ENCODE data around the gene CMIP.
A peak's percentile ranks its signal among the peaks of the same experiment; 100 is the strongest.

The CMIP gene

GRCh38 chr16:81629034-81629802 is 184.6 kb downstream of the CMIP start:
- no peak for DNase-seq

DNA sequence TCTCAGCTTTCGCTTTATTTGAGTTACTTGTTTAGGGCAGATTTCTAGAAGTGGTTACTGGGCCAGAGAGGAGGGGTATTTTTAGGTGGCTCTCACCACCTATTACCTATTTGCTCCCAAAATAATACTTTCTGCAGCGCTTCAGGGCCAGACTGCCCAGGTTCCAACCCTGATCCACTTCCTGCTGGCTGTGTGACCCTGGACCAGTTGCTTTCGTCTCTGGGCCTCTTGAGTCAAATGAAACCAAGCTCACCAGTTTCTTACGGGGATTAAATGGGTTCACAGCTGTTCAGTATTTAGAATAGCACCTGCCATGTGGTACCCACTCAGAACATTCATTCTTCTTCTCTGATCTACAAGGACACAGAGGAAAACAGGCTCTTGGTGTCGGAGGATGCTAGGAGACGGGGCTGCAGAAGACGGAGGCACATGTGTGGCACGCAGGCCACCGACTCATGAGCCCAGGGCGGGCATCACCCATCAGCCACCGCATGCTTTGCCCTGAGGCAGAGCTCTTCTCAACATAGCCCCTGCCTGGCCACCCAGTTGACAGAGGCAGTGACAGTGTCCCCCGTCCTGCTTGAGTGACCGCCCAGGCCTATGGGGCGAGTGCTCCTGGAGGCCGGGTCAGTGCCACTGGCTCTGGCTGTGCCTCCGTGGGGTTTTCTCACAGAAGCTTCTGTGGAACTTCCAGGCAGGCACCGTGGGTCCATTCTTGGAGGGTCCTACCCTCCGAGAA is 185.5 kb downstream of the CMIP start:
- DNase-seq, result no peak

DNA sequence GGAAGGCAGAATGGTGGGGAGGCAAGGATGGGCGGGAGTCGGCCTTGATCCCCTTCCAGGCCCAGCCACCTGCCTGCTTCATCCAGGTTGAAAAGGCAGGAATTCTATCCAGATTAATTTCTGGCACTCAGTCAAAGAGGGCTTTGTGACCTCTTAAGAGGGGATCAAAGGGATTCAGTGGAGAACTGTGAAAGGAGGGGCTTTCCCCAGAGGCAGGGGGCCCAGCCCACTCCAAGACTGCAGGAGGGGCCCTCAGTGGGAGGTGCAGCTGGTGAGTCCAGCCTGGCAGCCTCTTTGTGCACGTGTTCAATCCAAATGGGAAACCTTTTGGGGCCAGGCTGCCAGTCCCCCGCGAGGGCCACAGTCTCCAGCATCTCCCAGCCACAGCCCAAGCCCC is 186.0 kb downstream of the CMIP start:
- no peak for DNase-seq

- DNase-seq, result no peak
Observed at GRCh38 chr16:81632392-81633146, 188.0 kb downstream of the CMIP start.

GRCh38 chr16:81633147-81633619 is 188.6 kb downstream of the CMIP start:
- DNase-seq, result no peak

DNA sequence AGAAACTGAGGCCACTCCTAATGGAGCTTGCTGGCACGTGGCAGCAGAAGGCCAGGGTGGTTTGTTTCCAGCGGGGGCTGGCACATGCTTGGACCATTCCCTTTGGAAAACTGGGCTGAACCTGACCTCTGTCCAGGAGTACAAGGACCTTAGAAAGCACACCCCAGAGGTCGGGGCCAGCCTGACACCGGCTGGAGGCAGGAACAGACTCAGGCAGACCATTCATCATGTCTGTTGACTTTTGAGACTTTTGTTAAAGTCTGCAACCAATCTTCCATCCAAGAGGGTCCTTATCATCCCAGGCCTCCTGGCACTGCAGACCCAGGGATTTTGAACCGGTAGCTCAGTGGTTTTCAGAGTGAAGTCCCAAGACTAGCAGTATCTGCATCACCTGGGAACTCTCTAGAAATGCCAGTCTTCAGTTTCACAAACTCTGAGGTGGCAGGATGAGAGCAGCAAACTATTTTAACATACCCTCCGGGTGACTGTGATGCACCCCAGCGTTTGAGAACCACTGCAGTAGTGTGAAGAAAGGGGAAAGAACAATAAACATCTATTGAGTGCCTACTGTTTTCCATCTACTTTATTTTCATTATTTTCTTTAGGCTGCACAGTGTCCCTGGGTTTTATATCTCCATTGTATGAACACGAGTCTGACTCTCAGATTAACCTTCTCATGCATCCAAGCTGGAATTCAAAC is 189.2 kb downstream of the CMIP start:
- DNase-seq, result no peak

DNA sequence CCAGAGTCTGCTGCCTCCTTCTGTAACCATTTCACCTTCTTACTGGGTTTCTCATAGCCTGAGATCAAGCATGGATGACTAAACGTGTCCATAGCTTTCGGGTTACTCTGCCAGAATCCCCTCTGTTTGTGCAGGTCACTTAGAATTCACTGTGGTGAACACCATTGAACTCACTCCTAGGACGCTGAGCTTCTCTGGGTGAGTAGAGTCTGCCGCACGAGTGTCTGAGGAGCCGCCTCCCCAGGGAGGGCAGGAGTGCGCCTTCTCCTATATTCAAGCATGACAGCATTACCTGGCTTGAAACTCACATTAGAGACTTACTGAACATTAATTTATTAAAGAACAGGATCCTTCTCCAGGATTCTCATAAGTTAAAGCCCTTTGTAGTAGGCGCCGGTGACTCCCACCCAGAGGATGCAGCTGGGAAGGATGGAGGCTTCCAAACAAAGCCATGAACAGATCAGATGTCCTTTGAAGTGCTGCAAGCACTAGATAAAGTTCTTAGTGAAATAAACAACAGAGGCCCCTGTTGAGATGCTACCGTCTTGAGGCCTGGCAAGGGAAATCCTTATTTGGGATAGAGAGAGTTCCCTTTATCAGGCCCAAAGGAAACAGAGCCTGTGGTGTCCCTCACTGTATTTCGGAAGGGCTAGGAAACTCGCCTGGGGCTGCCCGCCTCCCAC is 189.9 kb downstream of the CMIP start:
- DNase-seq, result no peak

- DNase-seq, result no peak
Observed at GRCh38 chr16:81635063-81635937, 190.7 kb downstream of the CMIP start.

DNA sequence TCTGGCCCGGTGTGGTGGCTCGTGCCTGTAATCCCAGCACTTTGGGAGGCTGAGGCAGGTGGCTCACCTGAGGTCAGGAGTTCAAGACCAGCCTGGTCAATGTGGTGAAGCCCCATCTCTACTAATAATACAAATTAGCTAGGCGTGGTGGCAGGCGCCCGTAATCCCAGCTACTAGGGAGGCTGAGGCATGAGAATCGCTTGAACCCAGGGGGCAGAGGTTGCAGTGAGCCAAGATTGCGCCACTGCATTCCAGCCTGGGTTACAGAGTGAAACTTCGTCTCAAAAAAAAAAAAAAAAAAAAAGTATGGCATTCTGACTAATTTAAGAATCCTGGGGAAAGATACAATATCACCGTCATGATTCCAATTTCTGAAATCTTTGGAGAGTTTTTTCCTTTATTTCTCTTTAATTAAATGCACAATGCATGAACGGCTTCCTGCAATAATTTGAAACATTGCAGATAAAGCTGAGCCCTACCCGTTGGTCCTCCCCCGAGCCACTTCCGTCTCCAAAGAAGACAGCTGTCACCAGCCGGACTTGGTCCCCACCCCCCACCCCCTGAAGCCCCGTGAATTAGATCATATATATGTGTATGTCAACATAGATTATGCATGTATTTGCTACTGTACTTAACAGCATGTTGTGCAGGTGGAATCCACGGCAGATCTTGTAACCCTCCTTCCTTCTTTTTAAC is 191.8 kb downstream of the CMIP start:
- DNase-seq, result no peak

DNA sequence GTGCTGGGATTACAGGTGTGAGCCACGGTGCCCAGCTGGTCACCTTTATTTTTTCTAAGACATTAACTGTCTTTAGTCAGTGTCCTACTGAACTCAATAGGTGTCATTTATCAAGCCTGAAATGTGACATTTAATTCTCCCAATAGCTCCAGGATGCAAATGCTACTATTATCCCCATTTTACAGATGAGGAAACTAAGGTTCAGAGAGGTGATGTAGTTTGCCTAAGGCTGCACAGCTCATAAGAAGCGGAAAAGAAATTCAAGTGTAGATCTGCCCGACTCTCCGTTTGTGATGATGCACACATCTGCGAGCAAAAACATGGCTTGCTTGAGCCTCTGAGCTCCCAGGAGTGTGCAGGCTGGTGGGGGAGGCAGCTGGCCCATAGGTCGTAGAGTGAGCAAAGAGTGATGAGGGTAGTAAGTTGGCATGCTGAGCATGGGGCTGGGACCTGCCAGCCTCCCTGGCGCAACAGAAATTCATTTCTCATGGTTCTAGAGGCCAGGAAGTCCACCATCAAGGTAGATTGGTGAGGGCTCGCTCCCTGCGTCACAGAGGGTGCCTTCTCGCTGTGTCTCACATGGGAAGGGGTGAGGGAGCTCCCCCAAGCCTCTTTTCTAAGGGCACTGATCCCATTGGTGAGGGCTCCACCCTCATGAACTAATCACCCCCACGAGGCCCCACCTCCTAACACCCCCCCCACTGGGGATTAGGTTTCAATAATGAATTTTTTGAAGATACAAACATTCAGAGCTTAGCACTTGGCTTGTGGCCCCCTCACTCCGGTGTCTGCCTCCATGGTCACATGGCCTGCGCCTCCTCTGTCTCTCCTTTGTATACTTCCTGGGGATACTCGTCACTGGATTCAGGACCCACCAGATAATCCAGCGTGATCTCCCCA is 193.0 kb downstream of the CMIP start:
- DNase-seq, result no peak

DNA sequence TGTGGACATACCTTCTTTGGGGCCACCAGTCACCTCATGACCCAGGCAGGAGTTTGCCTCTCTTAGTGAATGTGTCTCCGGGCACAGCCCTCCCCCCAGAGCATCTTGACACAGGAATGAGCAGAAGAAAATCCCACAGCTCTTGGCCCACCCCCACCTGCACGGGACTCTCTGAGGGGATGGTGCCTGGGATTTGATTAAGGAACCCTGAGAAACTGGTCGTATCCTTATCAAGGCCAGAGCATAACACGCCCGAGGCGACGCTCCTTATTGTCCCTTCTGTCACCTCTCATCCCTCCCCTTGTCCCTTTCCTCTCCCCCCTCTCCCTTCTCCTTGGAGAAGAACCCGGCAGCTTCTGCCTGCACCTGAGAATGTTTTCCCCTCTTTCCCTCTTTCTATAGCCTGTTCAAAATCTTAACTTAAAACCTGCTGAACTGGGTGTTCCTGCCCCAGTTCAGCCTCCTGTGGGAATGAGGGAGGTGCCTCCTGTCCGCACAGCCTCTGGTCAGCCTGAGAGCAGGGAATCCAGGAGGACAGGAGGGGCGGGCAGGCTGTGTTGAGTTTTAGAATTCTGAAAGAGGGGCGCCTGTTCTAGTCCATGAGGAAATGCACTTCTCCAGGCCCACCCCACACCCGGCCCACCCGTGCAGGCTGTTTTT is 193.8 kb downstream of the CMIP start:
- DNase-seq, result no peak

DNA sequence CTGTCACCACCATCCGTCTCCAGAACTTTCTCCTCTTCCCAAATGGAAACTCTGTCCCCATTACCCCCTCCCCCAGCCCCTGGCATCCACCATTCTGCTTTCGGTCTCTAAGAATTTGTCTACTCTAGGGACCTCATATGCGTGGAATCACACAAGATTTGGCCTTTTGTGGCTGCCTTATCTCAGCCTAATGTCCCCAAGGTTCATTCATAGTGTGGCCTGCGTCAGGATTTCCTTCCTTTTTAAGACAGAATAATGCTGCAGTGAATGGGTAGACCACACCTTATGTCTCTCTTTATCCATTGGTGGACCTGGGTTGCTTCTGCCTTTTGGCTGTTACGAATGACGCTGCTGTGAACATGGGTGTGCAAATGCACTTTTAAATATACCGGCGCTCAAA is 194.7 kb downstream of the CMIP start:
- no peak for DNase-seq

DNA sequence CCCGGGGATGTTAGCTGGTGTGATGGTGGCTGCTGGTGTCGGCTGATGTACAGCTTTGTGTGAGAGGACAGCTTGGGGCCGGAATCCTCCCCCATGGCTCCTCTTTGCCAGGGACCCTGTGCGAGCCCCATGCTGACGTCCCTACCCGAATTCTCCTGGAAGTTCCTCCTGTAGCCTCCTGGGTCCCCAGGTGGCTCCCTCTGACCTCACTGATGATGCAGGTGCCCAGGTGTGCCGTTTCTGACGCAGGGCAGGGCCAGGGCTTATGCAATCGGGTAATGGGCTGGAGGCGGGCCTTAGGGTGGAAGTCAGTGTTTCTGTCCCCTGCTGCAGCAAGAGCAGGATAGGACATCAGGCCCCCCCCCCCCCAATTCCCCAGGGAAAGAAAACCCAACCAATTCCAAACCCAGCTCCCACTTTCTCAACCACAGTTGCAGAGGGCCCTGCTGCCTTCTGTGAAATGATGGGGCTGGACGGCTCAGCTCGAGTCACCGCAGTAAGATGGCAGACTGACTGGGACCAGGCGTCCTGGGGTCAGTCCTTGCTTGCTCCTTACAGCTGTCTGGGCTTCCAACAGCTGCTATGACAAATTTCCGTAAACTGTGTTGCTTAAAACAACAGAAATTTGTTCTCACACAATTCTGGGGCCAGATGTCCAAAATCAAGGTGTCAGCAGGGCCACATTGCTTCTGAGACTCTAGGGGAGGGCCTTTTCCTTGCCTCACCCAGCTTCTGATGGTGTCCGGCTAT is 195.5 kb downstream of the CMIP start:
- no peak for DNase-seq

DNA sequence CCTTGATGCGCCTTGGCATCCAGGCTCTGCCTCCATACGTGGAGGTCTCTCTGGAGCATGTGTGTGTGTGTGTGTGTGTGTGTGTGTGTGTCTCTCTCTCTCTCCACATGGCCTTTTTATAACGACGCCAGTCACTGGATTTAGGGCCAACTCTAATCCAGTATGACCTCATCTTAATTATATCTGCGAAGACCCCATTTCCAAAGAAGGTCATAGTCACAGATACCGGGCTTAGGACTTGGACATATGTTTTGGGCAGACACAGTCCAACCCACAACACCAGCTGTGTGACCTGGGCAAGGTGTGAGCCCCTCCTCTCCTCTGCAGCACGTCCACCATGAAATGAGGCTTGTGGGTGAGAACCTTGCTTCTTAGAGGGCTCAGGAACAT is 196.1 kb downstream of the CMIP start:
- DNase-seq, result no peak

DNA sequence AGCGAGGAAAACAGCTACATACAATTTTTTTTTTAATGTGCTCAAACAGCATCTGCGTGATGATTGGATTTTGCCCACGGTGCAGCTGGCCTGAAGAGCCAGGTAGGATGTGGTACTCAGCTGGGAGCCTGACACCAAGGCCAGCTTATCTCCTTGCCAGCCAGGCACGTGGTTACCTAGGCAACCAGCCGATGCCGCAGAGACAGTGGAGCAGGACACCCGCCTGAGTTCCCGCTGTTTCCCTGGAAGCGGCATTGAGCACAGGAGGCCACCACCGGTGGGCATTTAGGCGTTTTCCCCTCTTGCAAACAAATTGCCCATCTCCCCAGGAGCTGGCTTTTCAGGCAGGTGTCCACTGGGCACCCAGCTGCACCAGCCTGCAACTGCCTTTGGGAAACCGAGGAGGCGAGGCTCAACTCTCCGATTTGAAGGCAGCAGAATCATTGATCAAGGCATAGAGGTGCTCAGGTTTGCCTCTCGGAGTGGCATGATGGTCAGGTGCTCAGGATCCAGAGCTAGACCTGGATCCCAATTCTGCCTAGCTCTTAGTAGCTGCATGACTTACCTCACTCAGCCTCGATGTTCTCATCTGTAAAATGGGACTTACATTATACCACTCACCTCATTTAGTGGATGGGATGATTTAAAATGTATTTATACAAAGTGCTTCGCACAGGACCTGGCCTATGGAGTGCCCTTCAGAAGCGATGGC is 196.9 kb downstream of the CMIP start:
- DNase-seq, result no peak

DNA sequence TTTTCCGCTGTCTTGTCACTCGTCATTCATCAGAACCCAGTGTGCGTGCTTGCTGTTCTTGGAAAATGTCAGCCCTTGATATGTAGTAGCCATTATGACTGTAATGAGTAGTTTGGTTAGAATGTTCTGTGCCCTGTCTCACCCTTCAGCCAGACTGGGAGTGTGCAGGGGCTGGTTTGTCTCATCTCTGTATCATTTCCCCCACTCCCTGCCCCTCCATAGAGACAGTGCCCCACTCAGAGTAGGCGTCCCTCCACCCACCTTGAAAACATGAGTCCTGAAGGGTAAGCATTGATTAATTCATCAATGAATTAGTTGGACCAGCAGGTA is 197.5 kb downstream of the CMIP start:
- no peak for DNase-seq

DNA sequence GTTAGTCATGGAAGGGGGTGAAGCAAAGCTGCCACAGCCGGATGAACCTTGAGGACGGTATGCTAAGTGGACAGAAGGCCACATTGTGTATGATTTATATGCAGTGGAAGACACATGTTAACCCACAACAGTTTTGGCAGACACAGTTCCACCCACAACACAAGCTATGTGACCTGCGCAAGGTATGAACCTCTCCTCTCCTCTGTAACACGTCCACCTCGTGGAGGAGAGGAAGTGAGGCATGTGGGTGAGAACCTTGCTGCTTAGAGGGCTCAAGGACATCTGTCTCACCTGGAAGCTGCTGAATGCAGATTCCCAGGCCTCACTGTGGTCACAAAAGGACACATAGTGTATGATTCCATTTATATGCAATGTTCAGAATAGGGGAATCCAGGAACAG is 198.3 kb downstream of the CMIP start:
- no peak for DNase-seq

DNA sequence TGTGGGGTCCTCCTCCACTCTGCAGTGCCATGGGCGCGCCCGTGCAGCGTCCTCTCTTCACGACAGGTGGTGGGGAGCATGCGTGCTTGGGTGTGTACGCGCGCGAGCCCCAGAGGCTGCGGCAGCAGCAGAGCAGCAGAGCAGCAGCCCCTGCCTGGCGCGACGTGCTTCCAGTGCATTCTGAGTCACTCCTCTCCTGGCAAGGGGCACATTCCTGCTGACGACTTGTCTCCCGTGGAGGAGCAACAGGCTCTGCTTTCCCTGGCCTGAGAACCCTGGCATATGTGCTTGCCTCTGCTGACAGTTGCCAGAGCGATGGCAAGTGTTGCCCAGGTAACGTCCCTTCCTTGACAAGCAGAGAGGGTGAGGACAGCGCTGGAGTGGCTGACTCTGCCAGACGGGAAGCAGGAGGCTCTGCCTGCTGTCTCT is 200.7 kb downstream of the CMIP start:
- peak; percentile 81 for DNase-seq

Data from right hindlimb (tissue), 1 donor.